ENCODE results near the gene ZDHHC6. TPM values are rescaled to one million over a fixed set of nuclear protein-coding genes. Genes with fewer than 3 reads are reported as not detected.

The ZDHHC6 gene
- total RNA-seq, 1 donor from 2014 or later, result 21.2 TPM

DNA sequence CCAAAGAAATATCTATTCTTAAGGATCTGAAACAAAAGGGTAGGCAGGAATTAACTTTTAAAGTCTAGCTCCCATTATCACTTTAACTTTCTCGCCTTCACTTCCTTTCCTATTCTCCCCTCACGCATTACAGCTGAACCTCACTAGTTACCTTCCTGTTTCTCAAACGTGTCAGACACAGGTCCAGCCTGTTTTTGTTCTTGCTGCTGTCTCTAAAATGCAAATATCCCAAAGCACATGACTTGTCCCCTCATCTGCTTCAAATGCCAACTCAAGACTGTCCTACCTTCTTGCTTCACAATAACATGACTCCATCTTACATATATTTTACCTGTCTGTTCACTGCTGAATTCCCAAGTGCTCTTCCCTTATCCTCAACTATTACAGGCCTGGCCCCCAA, 17.6 kb downstream of the ZDHHC6 start:
- no peak for TF ChIP-seq CTCF (IDR thresholded peaks at IDR 0.05; ENCODE audit: borderline replicate concordance)
- H3K9me3 ChIP-seq (replicated peaks), result no peaks in the 10 kb centered on the region
- peaks cover 78% of the 10 kb centered on the region for H3K36me3 ChIP-seq
- DNase-seq, result no peak
- no peak overlapping the region for H3K27ac ChIP-seq (replicated peaks)
- no peaks in the 10 kb centered on the region for H3K27me3 ChIP-seq (ENCODE audit: low read depth)
- H3K4me3 ChIP-seq, result no peak overlapping the region
- intact Hi-C loops (cut with micrococcal nuclease), result no loop called here
- peaks cover 4% of the 10 kb centered on the region for H3K4me1 ChIP-seq

GRCh38 chr10:112426111-112426510, 20.6 kb downstream of the ZDHHC6 start:
- no peaks in the 10 kb centered on the region for H3K27me3 ChIP-seq (ENCODE audit: low read depth)
- H3K4me3 ChIP-seq, result no peak overlapping the region
- intact Hi-C loops (cut with micrococcal nuclease), result no loop called here
- no peak for DNase-seq
- no peak for TF ChIP-seq CTCF (IDR thresholded peaks at IDR 0.05; ENCODE audit: borderline replicate concordance)
- H3K9me3 ChIP-seq (replicated peaks), result no peaks in the 10 kb centered on the region
- no peak overlapping the region for H3K27ac ChIP-seq (replicated peaks)
- peaks cover 56% of the 10 kb centered on the region for H3K36me3 ChIP-seq
- peaks cover 4% of the 10 kb centered on the region for H3K4me1 ChIP-seq

- H3K27ac ChIP-seq (replicated peaks), result no peak overlapping the region
- intact Hi-C loops (cut with micrococcal nuclease), result no loop called here
- peaks cover 4% of the 10 kb centered on the region for H3K4me1 ChIP-seq
- TF ChIP-seq CTCF (IDR thresholded peaks at IDR 0.05; ENCODE audit: borderline replicate concordance), result no peak
- peaks cover 41% of the 10 kb centered on the region for H3K36me3 ChIP-seq
- H3K27me3 ChIP-seq (ENCODE audit: low read depth), result no peaks in the 10 kb centered on the region
- no peaks in the 10 kb centered on the region for H3K9me3 ChIP-seq (replicated peaks)
- H3K4me3 ChIP-seq, result no peak overlapping the region
- no peak for DNase-seq
These were observed 22.1 kb downstream of the ZDHHC6 start for GRCh38 chr10:112424651-112425050.

DNA sequence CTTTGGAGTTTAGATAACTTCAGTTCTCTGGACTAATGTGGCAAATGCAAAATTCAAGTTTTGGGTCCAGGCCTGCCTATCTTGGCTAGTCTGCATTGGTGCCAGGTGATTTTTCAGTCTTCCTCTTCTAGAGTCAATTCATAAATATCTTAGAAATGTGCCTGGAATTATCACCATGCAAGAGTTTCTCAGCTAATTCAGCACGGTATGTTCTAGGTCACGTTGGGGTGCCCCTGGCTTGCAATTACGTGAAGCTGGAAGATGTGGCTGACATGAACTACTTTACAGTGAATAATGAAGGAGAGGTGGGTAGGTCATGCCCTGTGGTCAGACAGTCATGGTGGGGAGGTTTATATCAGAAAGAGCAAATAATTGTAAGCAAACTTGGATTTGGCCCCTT, 25.0 kb downstream of the ZDHHC6 start:
- no peak overlapping the region for H3K27ac ChIP-seq (replicated peaks)
- peaks cover 14% of the 10 kb centered on the region for H3K36me3 ChIP-seq
- peaks cover 4% of the 10 kb centered on the region for H3K4me1 ChIP-seq
- intact Hi-C loops (cut with micrococcal nuclease), result no loop called here
- DNase-seq, result no peak
- H3K9me3 ChIP-seq (replicated peaks), result no peaks in the 10 kb centered on the region
- no peaks in the 10 kb centered on the region for H3K27me3 ChIP-seq (ENCODE audit: low read depth)
- no peak overlapping the region for H3K4me3 ChIP-seq
- no peak for TF ChIP-seq CTCF (IDR thresholded peaks at IDR 0.05; ENCODE audit: borderline replicate concordance)

DNA sequence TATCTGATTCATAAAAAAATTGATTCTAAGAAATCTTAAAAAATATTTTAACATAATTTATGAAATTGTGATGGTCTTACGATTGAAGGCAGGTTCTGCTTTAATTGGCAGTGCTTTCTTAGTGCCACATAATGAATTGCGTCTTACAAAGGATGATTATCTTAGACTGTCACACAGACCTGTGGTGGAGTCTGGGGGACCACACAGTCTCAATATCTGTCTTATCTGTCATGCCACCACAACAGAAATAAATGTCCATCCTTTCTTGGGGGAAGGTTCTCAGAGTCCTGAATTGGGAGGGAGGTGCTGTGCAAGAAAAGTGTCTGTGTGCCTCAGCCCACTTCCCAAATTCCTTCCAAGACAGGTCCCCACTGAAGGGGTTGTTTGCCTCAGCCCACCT, 34.0 kb downstream of the ZDHHC6 start:
- Histone ChIP-seq H3K9me3 (replicated peaks) (no peaks in the 10 kb centered on the region), H3K36me3 (no peaks in the 10 kb centered on the region), H3K4me1 (no peaks in the 10 kb centered on the region), H3K27ac (replicated peaks) (no peak overlapping the region), H3K27me3 (ENCODE audit: low read depth) (no peaks in the 10 kb centered on the region), H3K4me3 (no peak overlapping the region)
- intact Hi-C loops (cut with micrococcal nuclease), result no loop called here
- TF ChIP-seq CTCF (IDR thresholded peaks at IDR 0.05; ENCODE audit: borderline replicate concordance), result no peak
- DNase-seq, result no peak

DNA sequence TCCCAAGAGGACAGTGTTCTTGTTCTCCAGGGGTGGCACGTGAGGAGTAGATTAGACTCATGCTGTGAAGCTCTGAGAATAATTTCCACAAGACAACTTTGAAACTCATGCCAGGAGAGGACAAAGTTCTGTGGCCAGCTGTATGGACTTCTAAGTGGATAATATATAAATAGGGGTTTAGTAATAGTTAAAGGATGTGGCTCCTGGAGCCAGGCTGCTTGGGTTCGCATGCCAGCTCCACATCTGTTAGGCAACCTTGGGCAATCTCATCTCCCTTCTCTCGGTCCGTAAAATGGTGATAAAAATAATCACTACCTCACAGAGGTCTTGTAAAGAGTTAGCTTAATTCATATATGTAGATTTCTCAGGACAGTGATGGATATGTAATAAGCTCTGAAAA, 37.0 kb downstream of the ZDHHC6 start:
- Histone ChIP-seq H3K4me3 (no peak overlapping the region), H3K4me1 (no peaks in the 10 kb centered on the region), H3K27ac (replicated peaks) (no peak overlapping the region), H3K36me3 (peaks cover 8% of the 10 kb centered on the region), H3K9me3 (replicated peaks) (no peaks in the 10 kb centered on the region), H3K27me3 (ENCODE audit: low read depth) (no peaks in the 10 kb centered on the region)
- DNase-seq, result no peak
- intact Hi-C loops (cut with micrococcal nuclease), result no loop called here
- TF ChIP-seq CTCF (IDR thresholded peaks at IDR 0.05; ENCODE audit: borderline replicate concordance), result no peak

Data from left ventricle myocardium inferior (tissue), 1 donor.